ACC112 (cell line): ENCODE measurements around the gene MAN1A1.

ENCODE experiments used
- H2AFZ ChIP-seq: fragments of 200-600 bp; sonication (generic); one replicate; pipeline ENCODE4 v1.6.0; 2017; ENCODE audit warnings: antibody characterized with exemption, low read length; ENCODE audit not compliant: unreplicated experiment
- H3K27ac ChIP-seq: fragments of 200-600 bp; sonication (generic); 2 replicates; pipeline ENCODE4 v1.5.1; 2014; ENCODE audit warnings: low read depth, mild to moderate bottlenecking, antibody characterized with exemption, low read length, moderate library complexity
- H3K27me3 ChIP-seq: fragments of 200-600 bp; sonication (generic); 2 replicates; pipeline ENCODE4 v1.6.1; 2014; ENCODE audit warnings: mild to moderate bottlenecking, antibody characterized with exemption, low read length, moderate library complexity, mixed read lengths; ENCODE audit not compliant: insufficient read depth
- H3K36me3 ChIP-seq: fragments of 200-600 bp; sonication (generic); 2 replicates; pipeline ENCODE4 v1.6.1; 2016; ENCODE audit warnings: mild to moderate bottlenecking, antibody characterized with exemption, low read length, moderate library complexity, mixed read lengths; ENCODE audit not compliant: insufficient read depth
- H3K4me1 ChIP-seq: fragments of 200-600 bp; sonication (generic); one replicate; pipeline ENCODE4 v1.6.1; 2016; ENCODE audit warnings: low read length, mixed read lengths; ENCODE audit not compliant: insufficient read depth, unreplicated experiment, control insufficient read depth
- H3K4me3 ChIP-seq: fragments of 200-600 bp; sonication (generic); 2 replicates; pipeline ENCODE4 v1.5.1; 2014; ENCODE audit warnings: mild to moderate bottlenecking, low read depth, low read length
- H3K79me2 ChIP-seq: fragments of 200-600 bp; sonication (generic); one replicate; pipeline ENCODE4 v1.6.0; 2016; ENCODE audit warnings: low read length; ENCODE audit not compliant: control insufficient read depth, unreplicated experiment, insufficient read depth

MAN1A1 gene

DNA sequence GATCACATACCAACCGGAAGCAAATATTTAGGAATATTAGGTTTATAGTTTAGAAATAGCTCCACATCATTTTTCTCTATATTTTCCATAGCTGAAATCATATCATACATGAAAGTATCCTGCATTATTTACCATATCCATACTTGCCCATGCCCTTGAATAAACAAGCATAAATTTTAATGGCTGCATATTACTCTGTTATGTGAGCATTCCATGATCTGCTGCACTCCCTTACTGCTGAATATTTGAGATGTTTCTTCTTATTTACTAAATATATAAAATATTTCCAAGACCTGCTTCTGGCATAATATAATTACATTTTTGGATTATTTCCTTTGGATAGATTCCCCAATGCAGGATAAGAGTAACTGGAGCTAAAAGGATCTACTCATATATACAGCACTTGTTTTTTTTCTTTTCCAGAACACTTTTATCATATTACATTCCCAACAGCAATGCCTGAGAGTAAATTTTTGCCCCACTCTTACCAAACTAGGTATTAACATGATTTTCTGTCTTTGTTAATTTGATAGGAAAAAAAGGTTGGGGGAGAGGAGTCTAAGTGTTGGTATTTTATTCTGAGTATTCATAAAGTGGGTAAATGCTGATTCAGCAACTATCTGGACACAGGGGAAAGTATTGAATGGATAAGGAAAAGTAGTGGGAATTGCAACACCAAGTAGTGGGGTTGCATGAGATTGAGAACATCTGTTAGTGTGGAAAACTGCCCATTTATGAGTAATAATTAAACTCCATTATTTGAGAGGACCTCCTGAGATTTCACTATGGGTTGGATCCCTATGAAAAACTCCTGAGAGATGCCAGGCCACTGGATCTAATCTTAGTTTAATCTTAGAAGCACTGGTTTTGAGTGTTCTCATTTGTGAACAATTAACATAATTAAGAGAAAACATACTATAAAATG is 76.0 kb downstream of the MAN1A1 start:
- H3K79me2 ChIP-seq = no peaks in the 10 kb centered on the region
- H3K36me3 ChIP-seq = peaks cover 10% of the 10 kb centered on the region
- H3K4me3 ChIP-seq = no peak overlapping the region
- H3K27ac ChIP-seq = 0 out of 2 replicates have a peak overlapping the region, but pooled peaks have one; percentile 3
- no peak overlapping the region for H2AFZ ChIP-seq
- H3K4me1 ChIP-seq = peaks cover 6% of the 10 kb centered on the region
- no peaks in the 10 kb centered on the region for H3K27me3 ChIP-seq

DNA sequence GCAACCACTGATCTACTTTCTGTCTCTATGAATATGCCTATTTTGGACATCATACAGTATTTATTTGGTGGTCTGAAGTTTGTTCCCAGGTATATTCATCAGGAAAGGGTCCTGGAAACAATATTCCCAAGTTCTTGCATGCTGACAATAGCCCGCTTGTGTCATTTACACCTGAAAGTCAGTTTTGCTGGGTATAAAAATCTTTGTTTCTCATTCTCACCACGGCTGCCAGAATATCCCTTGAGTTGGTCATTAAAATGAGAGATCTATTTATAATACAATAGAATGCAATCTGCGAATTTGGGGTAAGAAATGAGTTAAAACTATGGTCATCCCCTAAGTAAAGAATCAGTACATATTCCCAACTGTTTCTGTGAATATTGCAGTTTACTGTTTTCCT is 79.0 kb downstream of the MAN1A1 start:
- Histone ChIP-seq H3K27ac (no peak overlapping the region), H2AFZ (no peak overlapping the region), H3K4me3 (no peak overlapping the region), H3K27me3 (no peaks in the 10 kb centered on the region), H3K36me3 (peaks cover 10% of the 10 kb centered on the region), H3K4me1 (no peaks in the 10 kb centered on the region), H3K79me2 (no peaks in the 10 kb centered on the region)

DNA sequence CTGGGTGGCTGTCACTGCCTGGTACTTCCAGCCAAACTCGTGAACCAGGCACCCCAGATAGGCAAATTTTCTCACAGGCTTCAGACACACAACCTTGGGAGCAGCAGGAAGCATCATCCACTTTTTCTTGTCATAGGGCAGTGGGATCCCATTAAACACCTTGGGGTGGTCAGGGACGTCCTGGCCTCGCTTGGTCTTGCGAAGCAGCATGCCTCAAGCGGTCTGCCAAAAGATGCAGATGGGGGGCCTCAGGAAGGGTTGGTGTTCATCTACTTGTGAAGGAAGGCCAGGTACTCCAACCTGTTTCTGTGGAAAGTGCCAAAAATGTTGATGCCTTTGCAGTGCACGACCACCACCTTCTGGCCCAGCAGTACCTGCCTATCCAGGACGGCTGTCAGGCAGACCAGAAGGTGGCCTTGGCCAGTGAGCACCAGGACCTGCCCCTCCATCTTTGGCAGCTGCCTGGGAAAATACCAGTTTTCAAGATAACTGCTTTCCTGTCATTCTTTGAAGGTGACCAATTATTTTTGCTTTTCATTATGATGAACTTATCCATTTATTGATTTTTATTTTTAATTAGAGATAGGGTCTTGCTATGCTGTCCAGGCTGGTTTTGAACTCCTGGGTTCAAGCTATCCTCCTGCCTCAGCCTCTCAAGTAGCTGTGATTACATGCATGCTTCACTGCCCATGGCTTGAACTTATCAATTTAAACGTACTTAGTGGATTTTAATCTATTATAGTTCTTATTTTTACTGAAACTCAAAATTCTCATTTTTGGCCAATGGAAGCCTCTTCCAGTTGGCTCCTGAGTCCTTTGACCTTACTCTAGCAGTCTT is 80.1 kb downstream of the MAN1A1 start:
- Histone ChIP-seq H3K4me1 (no peaks in the 10 kb centered on the region), H3K27ac (no peak overlapping the region), H3K79me2 (no peaks in the 10 kb centered on the region), H3K4me3 (no peak overlapping the region), H3K27me3 (no peaks in the 10 kb centered on the region), H3K36me3 (peaks cover 10% of the 10 kb centered on the region), H2AFZ (no peak overlapping the region)

- H3K36me3 ChIP-seq = peaks cover 10% of the 10 kb centered on the region
- H2AFZ ChIP-seq = no peak overlapping the region
- H3K79me2 ChIP-seq = no peaks in the 10 kb centered on the region
- no peak overlapping the region for H3K4me3 ChIP-seq
- H3K27ac ChIP-seq = no peak overlapping the region
- H3K4me1 ChIP-seq = no peaks in the 10 kb centered on the region
- no peaks in the 10 kb centered on the region for H3K27me3 ChIP-seq
These were observed 82.2 kb downstream of the MAN1A1 start for GRCh38 chr6:119267126-119267905.

- H3K27me3 ChIP-seq = no peaks in the 10 kb centered on the region
These were observed 84.6 kb downstream of the MAN1A1 start for GRCh38 chr6:119264854-119265397.

DNA sequence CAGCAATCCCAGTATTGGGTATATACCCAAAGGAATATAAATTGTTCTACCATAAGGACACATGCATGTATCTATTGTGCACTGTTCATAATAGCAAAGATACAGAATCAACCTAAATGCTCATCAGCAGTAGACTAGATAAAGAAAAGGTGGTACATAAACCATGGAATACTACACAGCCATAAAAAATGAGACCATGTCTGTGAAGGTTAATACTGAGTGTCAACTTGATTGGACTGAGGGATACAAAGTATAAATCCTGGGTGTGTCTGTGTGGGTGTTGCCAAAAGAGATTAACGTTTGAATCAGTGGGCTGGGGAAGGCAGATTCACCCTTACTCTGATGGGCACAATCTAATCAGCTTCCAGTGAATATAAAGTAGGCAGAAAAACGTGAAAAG is 86.9 kb downstream of the MAN1A1 start:
- no peak overlapping the region for H3K27ac ChIP-seq
- no peaks in the 10 kb centered on the region for H3K27me3 ChIP-seq
- H3K4me3 ChIP-seq = no peak overlapping the region
- peaks cover 9% of the 10 kb centered on the region for H3K4me1 ChIP-seq
- no peaks in the 10 kb centered on the region for H3K79me2 ChIP-seq
- H2AFZ ChIP-seq = no peak overlapping the region
- no peaks in the 10 kb centered on the region for H3K36me3 ChIP-seq

More at GRCh38 chr6:119264854-119265397, 84.6 kb downstream of the MAN1A1 start:
- no peaks in the 10 kb centered on the region for H3K36me3 ChIP-seq
- H3K4me1 ChIP-seq = peaks cover 9% of the 10 kb centered on the region
- H3K79me2 ChIP-seq = no peaks in the 10 kb centered on the region
- H3K4me3 ChIP-seq = no peak overlapping the region
- no peak overlapping the region for H3K27ac ChIP-seq
- H2AFZ ChIP-seq = no peak overlapping the region

- Histone ChIP-seq H3K79me2 (no peaks in the 10 kb centered on the region), H3K4me3 (no peak overlapping the region), H2AFZ (no peak overlapping the region), H3K4me1 (peaks cover 9% of the 10 kb centered on the region), H3K36me3 (no peaks in the 10 kb centered on the region), H3K27me3 (no peaks in the 10 kb centered on the region), H3K27ac (peak overlapping the region; percentile 57)
These were observed 87.6 kb downstream of the MAN1A1 start for GRCh38 chr6:119261944-119262284.

GRCh38 chr6:119259027-119259426 is 90.5 kb downstream of the MAN1A1 start:
- Histone ChIP-seq H3K27me3 (no peaks in the 10 kb centered on the region), H3K27ac (no peak overlapping the region), H2AFZ (no peak overlapping the region), H3K79me2 (no peaks in the 10 kb centered on the region), H3K36me3 (no peaks in the 10 kb centered on the region), H3K4me1 (peaks cover 9% of the 10 kb centered on the region), H3K4me3 (no peak overlapping the region)

- no peaks in the 10 kb centered on the region for H3K36me3 ChIP-seq
- H3K79me2 ChIP-seq = no peaks in the 10 kb centered on the region
- no peaks in the 10 kb centered on the region for H3K27me3 ChIP-seq
- H2AFZ ChIP-seq = no peak overlapping the region
- H3K27ac ChIP-seq = no peak overlapping the region
- H3K4me1 ChIP-seq = peaks cover 9% of the 10 kb centered on the region
- H3K4me3 ChIP-seq = no peak overlapping the region
These were observed 91.8 kb downstream of the MAN1A1 start for GRCh38 chr6:119257726-119258125.

- H3K79me2 ChIP-seq = no peaks in the 10 kb centered on the region
- H3K4me1 ChIP-seq = peaks cover 9% of the 10 kb centered on the region
- no peak overlapping the region for H3K4me3 ChIP-seq
- no peak overlapping the region for H2AFZ ChIP-seq
- no peaks in the 10 kb centered on the region for H3K36me3 ChIP-seq
- H3K27ac ChIP-seq = no peak overlapping the region
- no peaks in the 10 kb centered on the region for H3K27me3 ChIP-seq
These were observed 92.5 kb downstream of the MAN1A1 start for GRCh38 chr6:119256978-119257462.
